ENCODE measurements around the gene CNTNAP2.

CNTNAP2 gene

DNA sequence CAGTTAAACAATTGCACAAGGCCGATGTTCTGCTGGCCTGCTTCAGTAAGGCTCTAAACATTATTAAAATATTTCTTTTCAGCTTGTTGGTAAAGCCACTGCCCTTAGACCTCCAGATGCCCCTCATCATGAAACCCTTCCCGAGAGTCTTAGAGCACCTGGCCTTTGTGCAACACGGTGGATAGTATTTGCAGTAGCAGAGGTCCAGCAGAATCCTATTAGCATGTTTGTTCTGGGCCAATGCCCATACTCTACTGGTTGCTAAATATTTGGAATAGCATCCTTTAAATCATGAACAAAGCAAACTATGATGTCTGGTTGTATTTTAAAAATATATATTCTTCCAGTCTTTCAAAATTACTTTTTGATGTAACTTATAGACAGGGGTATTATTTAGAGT, 584.6 kb downstream of the CNTNAP2 start:
- no peak for DNase-seq

DNA sequence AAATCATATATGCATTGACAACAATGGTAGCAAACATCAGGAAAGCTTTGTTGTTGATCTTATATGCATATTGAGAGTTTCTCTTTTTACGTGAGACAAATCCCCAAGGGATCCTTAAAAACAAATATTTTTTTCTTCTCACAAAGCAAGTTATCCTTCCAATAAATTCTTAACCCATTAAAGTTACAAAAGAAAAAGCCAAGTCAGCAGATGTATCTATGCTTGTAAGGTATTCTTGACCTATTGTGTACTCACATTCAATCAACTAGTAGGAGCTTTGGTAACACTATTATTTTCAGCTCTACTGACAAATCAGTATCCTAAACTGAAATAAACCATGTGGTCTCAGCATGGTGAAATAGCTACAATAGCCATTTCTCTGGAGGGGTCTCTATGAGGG, 586.3 kb downstream of the CNTNAP2 start:
- DNase-seq, result no peak

DNA sequence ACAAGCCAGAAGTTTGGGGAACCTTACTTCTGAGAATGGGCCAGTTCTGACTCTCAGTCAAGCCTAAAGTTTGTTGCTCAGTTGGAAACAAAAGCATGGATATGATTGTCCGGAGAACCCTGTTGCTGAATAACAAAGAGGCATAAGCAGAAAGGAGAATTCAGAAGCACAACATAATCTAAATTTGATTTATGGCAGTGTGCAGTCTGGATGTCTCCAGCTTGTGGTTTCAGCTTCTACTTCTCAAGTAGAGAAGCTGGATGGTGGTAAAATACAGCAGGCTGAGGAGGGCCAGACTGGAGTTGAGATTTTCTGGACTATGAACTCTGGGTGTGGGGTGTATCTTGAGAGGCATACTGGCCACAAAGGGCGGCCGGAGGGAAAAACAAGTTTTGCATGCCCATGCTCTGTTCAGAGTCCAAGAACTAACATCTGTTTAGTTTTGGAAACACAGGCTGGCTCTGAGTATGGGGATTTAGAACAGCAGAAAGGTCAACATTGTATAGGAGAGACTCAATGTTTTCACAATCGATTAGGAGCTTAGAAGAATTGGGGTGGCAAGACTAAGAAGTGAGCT, 592.9 kb downstream of the CNTNAP2 start:
- DNase-seq, result no peak

DNA sequence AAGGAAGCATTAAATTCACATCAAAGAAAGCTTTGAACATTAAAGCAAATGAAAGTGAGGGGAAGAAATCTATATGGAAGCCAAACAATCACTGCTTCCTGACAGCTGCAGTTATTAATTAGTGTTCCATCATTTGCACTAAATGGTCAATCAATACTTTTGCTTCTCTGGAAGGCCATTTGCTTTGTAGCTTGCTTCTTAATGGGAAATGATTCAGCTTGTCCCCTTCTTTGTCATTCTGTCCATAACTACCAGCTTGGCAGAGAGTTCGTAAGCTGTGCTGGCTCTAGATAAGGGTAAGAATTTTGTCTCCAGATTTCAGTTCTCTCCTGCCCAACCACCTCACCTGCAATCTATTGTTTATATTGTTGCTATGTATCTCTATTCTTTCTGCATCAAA, 596.6 kb downstream of the CNTNAP2 start:
- DNase-seq, result no peak

DNA sequence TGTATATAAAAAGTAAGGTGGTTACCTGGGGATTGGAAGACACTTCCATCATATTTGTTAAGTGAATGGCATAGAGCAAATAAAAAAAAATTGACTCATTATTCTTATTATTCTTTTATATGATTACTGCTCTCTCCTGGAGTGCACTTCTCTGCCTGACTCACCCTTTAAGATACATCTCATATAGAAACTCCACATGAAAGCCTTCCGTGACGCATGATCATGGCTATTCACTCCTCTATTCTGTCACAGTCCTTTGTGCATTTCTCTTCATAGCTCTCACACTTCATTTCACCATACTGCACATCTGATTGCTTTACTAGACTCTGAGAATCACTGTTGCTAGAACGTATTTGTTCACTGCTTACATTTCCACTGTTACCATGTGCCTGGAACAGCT, 597.3 kb downstream of the CNTNAP2 start:
- DNase-seq, result no peak

DNA sequence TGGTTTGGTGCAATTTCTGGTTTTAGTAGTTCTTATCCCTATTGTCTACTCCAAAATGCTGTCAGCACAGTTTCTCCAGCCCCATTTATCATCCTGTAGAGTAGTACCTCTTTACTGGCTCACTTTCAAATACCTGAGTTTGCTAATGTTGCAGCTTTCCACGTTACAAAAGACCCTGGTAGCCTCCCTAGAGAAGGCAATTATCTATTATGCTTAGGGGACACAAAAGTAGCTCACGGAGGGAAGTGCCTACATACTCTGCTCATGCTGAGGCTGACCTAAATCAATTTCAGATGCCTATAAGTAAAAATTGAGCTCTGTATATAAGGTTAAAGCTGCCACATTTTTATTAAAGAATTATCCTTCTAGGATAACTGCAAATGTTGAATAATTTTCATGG, 603.6 kb downstream of the CNTNAP2 start:
- no peak for DNase-seq

DNA sequence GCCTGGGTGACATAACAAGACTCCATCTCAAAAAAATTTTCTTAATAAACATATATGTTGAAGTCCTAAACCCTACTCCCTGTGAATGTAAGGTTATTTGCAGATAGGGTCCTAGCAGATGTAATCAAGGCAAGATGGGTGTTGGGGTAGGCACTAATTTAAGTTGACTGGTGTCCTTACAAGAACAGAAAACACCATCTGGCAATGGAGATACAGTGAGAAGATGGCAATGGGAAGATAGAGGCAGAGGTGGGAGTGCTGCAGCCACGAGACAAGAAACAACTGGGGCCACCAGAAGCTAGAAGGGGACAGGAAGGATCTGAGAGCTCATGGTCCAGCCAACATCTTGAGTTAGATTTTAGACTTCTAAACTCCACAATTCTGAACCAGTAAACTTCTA, 606.4 kb downstream of the CNTNAP2 start:
- DNase-seq, result no peak

DNA sequence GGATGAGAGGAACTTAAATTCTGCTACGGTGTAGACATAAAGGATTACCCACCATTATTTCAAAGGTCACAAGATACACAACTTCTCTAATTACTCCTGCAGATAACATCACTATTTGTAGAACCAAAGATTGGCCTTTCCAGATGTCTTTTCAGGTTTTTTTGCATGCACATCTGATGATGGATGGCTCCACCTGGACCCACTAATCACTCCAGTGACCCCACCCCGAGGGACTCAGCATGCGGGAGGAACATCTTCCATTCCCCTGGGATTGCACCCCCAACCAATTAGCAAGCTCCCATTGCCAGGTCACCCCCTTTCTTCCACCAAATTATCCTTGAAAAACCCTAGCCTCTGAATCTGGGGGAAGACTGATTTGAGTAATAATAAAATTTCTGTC, 608.9 kb downstream of the CNTNAP2 start:
- DNase-seq, result no peak

DNA sequence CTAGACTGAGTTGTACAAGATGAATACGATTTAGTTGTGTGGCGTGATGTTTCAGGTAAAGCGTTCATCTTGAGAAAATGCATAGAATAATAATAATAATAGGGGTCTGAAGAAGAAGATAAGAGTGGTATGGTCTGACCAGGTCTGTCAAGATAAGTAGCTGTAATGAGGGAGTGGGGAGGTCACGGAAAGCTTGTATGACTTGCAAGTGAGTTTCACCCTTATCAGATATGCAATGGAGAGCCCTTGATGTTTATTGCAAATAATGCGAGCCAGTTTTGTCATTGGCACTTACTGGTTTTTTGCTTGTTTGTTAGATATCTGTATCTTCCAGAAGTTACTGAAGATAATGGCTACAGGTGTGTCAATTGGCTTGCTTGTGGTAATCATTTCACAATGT, 611.5 kb downstream of the CNTNAP2 start:
- no peak for DNase-seq

DNA sequence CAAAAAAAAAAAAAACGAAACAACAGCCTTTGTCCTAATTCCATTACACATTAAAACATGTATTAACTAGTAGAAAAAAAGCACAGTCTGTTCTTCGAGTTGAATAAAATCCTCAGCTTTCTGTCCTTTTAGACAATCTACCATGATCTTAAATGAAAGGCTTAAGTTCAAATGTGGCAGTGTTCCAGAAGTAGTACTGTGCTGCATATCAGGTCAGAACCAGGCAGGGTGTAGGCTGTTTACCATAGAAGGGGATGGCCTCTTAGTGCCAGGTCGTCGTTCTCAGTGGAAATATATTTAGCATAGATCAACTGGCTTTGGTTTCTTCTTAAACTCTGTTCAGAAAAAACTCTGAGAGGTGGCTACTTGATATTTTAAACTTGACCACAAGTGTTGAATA, 612.0 kb downstream of the CNTNAP2 start:
- DNase-seq, result peak; percentile 8

DNA sequence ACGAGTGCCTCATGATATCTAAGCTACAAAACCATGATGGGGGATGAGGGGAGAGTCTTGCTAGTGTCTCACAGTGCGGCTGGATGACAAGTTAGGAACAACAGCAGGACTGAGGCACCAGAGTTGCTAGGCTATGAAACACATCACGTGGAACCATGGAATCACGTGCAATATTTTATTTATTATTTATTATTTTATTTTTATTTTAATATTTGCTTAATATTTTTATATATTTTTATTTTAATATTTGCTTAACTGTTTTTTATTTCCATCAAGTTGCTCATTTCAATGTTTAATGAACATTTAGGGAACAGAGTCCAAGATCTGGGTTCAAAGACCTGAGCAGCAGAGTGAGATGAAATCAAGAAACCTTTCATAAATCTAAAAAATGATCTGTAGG, 614.6 kb downstream of the CNTNAP2 start:
- DNase-seq, result no peak

DNA sequence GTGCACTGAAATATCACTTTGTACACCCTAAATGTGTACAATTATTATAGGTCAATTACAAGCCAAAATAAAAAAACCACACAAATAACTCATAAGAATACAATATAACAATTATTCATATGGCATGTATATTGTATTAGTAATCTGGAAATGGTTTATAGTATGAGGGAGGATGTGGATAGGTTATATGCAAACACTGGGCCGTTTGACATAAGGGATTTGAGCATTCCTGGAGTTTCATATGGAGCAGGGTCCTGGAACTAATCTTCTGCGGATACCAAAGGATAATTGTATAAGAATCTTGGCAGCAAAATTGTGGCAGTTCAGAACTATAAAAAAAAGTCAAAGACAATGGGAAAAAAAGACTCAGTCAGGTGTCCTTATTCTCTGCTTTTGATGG, 619.4 kb downstream of the CNTNAP2 start:
- DNase-seq, result no peak

DNA sequence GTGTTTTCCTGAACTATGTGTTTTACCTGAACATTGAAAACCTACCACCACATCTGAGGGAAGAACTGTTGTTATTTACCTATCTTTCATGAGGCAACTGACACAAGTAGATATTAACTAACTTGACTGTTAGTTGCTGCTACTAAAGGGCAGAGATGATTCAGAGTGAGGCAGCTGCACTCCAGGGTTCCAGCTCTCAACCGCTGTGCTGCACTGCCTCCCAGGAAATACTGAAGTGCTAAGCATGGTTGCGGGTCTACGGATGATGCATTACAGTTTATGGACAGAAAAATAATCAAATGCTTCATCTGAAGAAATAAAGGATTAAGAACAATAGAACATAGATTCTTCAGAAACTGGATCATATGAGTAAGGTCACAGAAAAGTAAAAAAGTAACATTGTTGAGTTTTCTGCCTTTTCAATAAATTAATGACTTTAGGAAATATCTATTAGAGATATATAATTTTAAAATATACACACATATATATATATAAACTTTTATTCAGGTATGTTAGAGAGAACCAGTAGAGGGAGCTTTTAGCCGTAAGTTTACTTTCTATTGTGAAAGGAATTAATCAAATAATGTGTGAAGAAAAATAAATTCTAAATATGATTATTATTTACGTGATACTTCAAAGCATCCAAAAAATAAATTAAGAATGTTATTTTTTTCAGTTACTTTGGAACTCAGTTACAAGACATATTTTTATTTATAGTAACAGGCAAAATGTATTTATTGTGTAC, 620.0 kb downstream of the CNTNAP2 start:
- DNase-seq, result no peak

DNA sequence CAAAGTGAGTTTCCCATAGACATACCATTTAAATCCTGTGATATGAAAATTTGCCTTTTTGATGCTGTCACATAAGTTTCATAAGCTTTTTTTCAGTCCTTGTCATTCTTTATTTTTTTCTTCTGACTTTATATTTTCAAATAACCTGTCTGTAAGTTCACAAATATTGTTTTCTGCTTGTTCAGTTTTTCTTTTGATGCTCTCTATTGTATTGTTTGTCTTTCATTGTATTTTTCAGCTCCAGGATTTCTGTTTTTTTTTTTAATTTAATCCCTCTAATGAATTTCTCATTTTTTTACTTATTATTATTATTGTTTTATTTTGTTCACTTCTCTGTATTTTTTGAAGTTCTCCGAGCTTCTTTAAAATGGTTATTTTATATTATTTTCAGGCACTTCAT, 623.4 kb downstream of the CNTNAP2 start:
- DNase-seq, result no peak

DNA sequence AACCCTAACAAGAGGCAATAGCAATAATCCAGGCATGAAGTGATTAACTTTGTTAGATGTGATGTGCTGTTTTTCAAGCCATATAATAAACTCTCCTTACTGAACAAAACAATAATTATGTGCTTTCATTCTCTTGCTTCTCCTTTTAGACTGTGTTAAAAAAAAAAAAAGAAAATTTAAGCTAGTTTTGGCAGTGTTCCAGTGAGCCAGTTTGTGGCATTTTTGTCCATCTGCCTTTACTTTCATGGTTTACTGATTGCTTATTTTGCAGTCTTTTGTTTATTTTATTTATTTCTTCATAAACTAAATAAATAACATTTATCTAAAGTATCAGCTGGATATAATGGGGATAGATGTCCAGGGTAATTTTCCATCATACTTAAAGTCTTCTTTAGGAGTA, 625.3 kb downstream of the CNTNAP2 start:
- DNase-seq, result no peak

DNA sequence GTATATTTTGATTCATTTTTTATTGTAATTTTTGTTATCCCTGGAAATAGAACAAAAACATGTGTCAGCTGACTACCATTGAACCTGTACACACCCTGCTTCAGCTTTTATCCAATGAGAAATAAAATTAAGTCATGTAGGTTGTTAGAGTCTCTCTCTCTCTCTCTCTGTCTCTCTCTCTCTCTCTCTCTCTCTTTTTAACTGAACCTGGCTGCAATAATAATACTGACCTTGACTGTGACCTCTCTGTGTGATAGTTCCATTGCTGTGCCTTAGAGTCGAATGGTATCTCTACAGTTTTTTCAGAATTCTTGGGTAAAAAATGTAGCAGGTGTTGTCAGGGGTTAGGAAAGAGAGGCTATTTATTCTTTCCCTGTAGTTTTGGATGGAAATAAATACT, 637.8 kb downstream of the CNTNAP2 start:
- DNase-seq, result no peak

DNA sequence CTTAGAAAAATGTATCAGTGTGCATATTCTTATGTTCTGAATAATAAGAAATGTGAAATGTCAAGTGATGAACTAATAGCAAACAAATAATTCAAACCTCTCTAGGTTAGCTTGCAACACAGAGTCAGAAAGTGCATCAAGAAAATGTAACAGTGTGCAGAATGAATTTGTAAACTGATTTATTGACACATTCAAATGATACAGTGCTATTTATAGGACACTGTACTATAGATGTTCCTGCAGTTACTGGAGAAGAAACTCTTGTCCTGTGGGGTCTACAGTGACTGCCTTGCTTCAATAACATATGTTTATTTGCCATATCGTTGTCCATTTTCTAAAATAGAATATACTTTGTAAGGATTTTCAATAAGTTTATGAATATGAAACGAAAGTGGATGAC, 639.0 kb downstream of the CNTNAP2 start:
- DNase-seq, result no peak

DNA sequence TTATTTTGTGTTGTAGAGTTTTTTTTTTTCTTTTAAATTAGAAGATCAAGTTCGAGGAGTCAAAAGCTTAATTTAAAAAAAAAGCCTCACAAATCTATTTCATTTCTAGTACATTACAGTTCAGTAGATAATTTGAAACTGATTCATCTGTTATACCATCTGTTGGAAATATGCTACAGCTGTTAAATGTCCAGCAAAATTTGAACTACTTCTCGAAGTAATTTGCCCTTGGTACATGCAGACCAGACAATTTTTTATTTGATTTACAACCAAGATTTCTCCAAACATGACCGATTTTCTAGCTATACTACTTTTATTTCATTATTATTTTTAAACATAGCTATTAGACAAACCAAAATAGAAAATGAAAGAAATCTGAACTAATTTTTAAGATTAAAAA, 647.9 kb downstream of the CNTNAP2 start:
- DNase-seq, result no peak

DNA sequence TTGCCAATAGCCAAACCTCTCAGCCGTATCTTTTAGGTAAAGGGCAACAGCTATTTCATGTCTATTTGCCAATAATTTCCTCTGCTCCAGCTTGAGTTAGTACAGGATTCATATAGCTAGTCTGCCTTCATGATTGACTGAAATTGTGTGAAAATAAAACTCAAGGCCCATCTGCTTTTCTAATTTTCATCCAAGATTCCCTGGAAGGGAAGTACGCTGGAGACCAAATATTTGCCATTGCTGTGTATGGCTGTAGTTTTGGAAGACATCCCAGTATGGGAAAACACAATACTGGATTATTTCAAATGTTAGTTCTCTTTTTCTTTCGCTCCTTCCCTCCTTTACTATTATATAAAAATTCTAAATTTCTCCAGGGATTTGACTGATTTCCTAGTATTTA, 652.4 kb downstream of the CNTNAP2 start:
- no peak for DNase-seq

DNA sequence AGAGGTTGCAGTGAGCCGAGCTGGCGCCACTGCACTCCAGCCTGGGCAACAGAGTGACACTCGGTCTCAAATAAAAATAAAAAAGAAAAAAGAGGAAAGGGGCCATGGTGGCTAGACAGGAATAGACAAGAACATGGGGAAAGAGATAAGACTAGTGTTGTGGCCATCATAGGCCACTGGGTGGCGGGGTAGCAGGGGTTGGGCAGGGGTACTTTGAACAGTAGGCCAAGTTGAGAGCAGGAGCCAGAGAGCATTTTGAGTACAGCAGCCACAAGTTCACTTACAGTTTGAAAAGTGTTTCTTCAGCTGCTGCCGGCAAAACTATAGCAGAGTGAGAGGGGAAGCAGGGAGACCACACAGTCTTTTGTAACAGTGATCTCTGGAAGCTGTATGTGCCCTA, 656.0 kb downstream of the CNTNAP2 start:
- DNase-seq, result no peak

DNA sequence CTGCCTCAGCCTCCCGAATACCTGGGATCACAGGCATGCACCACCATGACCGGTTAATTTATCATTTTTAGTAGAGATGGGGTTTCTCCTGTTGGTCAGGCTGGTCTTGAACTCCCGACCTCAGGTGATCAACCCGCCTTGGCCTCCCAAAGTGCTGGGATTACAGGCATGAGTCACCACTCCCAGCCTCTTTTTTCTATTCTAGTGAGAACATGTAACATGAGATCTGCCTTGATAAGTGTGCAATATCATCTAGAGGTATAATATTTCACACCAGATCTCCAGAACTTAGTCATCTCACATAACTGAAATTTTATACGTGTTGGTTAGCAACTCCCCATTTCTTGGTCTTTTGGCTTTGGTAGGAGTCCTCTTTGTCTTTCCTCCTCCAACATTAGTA, 656.9 kb downstream of the CNTNAP2 start:
- DNase-seq, result peak; percentile 5

DNA sequence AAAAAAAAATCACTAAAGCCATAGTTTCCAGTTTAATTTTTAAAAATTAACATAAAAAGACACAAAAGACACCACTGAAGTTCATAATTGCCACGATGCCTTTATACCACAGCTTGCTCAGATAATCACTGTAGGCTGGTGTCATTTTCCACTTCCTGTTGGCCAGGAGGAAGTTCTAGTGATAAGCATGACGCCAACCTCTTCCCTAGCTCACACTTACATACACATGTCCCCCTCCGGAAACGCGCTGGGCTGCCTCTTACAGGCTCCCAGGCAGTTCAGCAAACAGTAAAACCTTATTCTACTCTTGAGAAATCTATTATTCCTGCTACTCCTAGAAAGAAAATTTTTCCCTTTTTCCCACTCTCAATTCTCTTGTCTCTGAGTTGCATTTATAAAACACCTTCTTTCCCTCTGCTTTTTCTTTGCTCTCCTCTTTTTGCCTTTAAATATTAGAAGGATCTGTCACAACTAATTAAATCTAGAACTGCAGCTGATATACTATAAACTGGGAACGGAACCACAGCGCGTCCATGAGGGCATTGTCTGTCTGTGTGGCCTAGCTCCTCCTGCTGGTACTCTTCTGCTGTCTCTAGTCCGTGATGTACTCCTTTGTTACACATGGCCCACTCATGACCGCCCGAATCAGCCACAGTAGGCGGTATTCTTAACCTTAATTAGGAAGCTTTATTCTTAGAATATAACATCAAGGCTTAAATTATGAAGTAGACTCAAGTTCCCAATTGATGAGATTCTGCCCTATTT, 664.9 kb downstream of the CNTNAP2 start:
- DNase-seq, result no peak

DNA sequence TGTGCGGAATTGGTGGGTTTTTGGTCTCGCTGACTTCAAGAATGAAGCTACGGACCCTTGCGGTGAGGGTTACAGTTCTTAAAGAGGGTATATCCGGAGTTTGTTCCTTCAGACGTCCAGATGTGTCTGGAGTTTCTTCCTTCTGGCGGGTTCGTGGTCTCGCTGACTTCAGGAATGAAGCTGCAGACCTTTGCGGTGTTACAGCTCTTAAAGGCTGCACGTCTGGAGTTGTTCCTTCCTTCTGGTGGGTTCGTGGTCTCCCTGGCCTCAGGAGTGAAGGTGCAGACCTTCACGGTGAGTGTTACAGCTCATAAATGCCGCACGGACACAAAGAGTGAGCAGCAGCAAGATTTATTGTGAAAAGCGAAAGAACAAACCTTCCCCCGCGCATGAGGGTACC, 670.7 kb downstream of the CNTNAP2 start:
- no peak for DNase-seq

DNA sequence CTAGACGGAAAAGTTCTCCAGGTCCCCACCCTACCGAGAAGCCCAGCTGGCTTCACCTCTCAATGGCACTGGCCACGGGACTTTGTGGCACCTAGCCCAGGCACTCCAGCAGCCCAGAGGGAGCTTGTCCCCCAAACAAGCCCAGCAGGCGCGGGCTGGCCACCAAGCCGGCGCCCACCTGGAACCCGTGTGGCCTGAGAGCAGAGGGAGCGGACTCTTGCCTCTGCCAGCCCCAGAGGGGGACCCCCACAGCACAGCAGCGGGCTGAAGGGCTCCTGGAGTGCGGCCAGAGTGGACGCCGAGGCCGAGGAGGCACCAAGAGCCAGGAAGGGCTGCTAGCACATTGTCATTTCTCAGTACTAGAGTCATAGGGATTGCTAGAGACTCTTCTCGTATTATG, 671.4 kb downstream of the CNTNAP2 start:
- DNase-seq, result no peak

Measured in NCI-H510A treated with DMSO at 0.1 percent for 48 hours (cell line).